HL-60 (cell line): ENCODE data around the gene MCF2L2.

Experiments
- POLR2AphosphoS5 ChIP-seq: IDR thresholded peaks from 2 replicates; pipeline ENCODE4 v1.6.1; 2012; ENCODE audit warnings: low read depth
- TF ChIP-seq, protein P1 (sequence below): IDR thresholded peaks from one replicate; pipeline ENCODE4 v1.5.1; 2011; ENCODE audit warnings: low read length, control low read depth, inconsistent platforms; ENCODE audit not compliant: insufficient read depth

DNA sequence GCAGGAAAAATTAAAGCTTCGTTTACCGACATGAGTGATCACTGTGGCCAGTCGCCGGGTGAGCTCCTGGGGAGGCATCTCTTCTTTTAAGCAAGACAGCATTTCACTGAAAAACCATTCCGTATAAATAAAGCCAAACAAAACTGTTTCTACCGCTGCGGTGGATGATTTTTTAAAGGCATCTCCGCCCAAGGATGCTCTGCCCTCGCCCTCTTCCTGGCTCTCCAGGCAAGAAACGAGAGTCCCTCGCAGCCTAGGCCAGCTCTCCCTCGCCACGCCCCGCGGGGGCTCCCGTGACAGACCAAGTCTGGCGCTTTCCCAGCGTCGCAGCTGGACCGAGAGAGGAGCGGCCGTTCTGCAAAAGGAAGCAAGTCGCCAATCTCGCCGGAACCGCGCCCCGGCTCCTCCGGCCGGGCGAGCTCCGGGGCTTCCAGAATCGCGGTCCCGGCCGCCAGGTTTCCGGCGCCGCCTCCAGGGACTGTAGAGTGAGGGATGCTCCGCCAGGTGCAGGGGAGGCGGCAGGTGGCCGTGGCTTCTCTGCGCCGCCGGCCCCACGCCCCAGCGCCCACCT lies 458 bp downstream of the MCF2L2 start:
- TF ChIP-seq, protein P1, sequence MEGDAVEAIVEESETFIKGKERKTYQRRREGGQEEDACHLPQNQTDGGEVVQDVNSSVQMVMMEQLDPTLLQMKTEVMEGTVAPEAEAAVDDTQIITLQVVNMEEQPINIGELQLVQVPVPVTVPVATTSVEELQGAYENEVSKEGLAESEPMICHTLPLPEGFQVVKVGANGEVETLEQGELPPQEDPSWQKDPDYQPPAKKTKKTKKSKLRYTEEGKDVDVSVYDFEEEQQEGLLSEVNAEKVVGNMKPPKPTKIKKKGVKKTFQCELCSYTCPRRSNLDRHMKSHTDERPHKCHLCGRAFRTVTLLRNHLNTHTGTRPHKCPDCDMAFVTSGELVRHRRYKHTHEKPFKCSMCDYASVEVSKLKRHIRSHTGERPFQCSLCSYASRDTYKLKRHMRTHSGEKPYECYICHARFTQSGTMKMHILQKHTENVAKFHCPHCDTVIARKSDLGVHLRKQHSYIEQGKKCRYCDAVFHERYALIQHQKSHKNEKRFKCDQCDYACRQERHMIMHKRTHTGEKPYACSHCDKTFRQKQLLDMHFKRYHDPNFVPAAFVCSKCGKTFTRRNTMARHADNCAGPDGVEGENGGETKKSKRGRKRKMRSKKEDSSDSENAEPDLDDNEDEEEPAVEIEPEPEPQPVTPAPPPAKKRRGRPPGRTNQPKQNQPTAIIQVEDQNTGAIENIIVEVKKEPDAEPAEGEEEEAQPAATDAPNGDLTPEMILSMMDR = no peak
- no peak for TF ChIP-seq POLR2AphosphoS5
